GM18498 (cell line): ENCODE measurements around the gene CDKL4.
"Not testable (repeated sequence)": the region's sequence is repeated elsewhere in the genome, so short reads cannot be mapped to it uniquely, and the experiment has no call there.

Source experiments
- ATAC-seq: cut with Tn5 transposase; IDR thresholded peaks from one replicate; pipeline ENCODE4 v1.9.1; 2021; ENCODE audit warnings: mild to moderate bottlenecking, moderate library complexity; ENCODE audit not compliant: unreplicated experiment

Gene CDKL4

GRCh38 chr2:39243469-39244123 is at the start of gene CDKL4:
TSS of gene CDKL4 (minus strand) at chr2:39243970.
- no peak for ATAC-seq

GRCh38 chr2:39290433-39290832 is 46.7 kb upstream of the CDKL4 start:
- no peak for ATAC-seq

- ATAC-seq, result no peak
Observed at GRCh38 chr2:39289609-39290008, 45.8 kb upstream of the CDKL4 start.

GRCh38 chr2:39283561-39283960 is 39.8 kb upstream of the CDKL4 start:
- no peak for ATAC-seq

- no peak for ATAC-seq
Observed at GRCh38 chr2:39281391-39281790, 37.6 kb upstream of the CDKL4 start.

- ATAC-seq, result no peak
Observed at GRCh38 chr2:39275016-39275415, 31.2 kb upstream of the CDKL4 start.

- ATAC-seq, result no peak
Observed at GRCh38 chr2:39269941-39270340, 26.2 kb upstream of the CDKL4 start.

- no peak for ATAC-seq
Observed at GRCh38 chr2:39266916-39267434, 23.2 kb upstream of the CDKL4 start.

GRCh38 chr2:39266139-39266805 is 22.5 kb upstream of the CDKL4 start:
- peak; percentile 83 for ATAC-seq

GRCh38 chr2:39265315-39265714 is 21.5 kb upstream of the CDKL4 start:
- ATAC-seq, result no peak

GRCh38 chr2:39264733-39265132 is 21.0 kb upstream of the CDKL4 start:
- ATAC-seq, result peak; percentile 73

GRCh38 chr2:39260087-39260486 is 16.3 kb upstream of the CDKL4 start:
- ATAC-seq, result no peak

- no peak for ATAC-seq
Observed at GRCh38 chr2:39256040-39256439, 12.3 kb upstream of the CDKL4 start.

- ATAC-seq, result no peak
Observed at GRCh38 chr2:39252888-39253518, 9.2 kb upstream of the CDKL4 start.

GRCh38 chr2:39247512-39248043 is 3.8 kb upstream of the CDKL4 start:
- no peak for ATAC-seq

- ATAC-seq, result no peak
Observed at GRCh38 chr2:39246382-39246980, 2.7 kb upstream of the CDKL4 start.

GRCh38 chr2:39244963-39245625 is 1.3 kb upstream of the CDKL4 start:
- not testable (repeated sequence) for ATAC-seq

GRCh38 chr2:39244241-39244862 is 582 bp upstream of the CDKL4 start:
- not testable (repeated sequence) for ATAC-seq

GRCh38 chr2:39241588-39241987 is 2.2 kb downstream of the CDKL4 start:
- ATAC-seq, result no peak

GRCh38 chr2:39240758-39241157 is 3.0 kb downstream of the CDKL4 start:
- ATAC-seq, result no peak
